ENCODE data around the gene PHF21B. TPM values are rescaled to one million over a fixed set of nuclear protein-coding genes. Genes with fewer than 3 reads are reported as not detected.

PHF21B gene
- total RNA-seq, 1 donor from 2014 or later, result 4.6 TPM

DNA sequence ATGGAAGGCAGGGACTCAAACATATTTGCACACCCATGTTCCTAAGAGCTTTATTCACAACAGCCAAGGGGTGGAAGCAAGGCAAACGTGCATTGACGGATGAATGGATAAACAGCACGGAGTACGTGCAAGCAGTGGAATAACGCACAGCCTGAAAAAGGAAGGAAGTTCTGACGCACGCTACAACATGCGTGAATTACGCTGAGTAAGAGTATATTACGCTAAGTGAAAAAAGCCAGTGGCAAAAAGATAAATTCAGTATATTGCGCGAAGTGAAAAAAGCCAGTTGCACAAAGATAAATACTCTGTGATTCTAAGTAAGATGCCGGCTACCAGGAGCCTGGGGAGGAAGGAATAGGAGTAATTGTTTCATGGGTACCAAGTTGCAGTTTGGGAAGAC, 19.5 kb downstream of the PHF21B start:
- no peak for DNase-seq (ENCODE audit: low spot score)
- H3K36me3 Mint-ChIP-seq (ENCODE audit: low read depth, unreplicated experiment), result no peaks in the 10 kb centered on the region
- TF ChIP-seq, protein P1, sequence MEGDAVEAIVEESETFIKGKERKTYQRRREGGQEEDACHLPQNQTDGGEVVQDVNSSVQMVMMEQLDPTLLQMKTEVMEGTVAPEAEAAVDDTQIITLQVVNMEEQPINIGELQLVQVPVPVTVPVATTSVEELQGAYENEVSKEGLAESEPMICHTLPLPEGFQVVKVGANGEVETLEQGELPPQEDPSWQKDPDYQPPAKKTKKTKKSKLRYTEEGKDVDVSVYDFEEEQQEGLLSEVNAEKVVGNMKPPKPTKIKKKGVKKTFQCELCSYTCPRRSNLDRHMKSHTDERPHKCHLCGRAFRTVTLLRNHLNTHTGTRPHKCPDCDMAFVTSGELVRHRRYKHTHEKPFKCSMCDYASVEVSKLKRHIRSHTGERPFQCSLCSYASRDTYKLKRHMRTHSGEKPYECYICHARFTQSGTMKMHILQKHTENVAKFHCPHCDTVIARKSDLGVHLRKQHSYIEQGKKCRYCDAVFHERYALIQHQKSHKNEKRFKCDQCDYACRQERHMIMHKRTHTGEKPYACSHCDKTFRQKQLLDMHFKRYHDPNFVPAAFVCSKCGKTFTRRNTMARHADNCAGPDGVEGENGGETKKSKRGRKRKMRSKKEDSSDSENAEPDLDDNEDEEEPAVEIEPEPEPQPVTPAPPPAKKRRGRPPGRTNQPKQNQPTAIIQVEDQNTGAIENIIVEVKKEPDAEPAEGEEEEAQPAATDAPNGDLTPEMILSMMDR (IDR thresholded peaks at IDR 0.05; ENCODE audit: unreplicated experiment), result no peak
- H3K27me3 Mint-ChIP-seq (ENCODE audit: unreplicated experiment), result no peaks in the 10 kb centered on the region
- no peak overlapping the region for H3K27ac Mint-ChIP-seq (ENCODE audit: unreplicated experiment)
- H3K4me1 Mint-ChIP-seq (ENCODE audit: unreplicated experiment), result no peaks in the 10 kb centered on the region
- H3K4me3 Mint-ChIP-seq (ENCODE audit: unreplicated experiment), result no peak overlapping the region
- no peaks in the 10 kb centered on the region for H3K9me3 Mint-ChIP-seq (ENCODE audit: unreplicated experiment)

DNA sequence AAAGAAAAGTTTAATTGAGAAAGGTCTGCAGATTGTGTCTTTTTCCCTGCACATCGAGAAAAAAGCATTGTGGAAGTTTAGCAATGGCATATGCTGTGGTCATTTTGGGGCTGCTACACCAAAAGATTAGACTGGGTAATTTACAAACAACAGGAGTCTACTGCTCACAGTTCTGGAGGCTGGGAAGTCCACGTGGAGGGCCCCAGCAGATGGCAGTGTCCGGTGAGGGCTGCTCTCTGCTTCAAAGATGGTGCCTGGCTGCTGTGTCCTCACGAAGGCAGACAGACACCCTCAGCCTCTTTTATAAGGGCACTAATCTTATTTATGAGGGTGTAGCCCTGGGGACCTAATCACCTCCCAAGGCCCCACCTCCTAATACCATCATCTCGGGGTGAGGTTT, 21.1 kb downstream of the PHF21B start:
- Mint-ChIP-seq H3K27ac (ENCODE audit: unreplicated experiment) (no peak overlapping the region), H3K27me3 (ENCODE audit: unreplicated experiment) (no peaks in the 10 kb centered on the region), H3K9me3 (ENCODE audit: unreplicated experiment) (no peaks in the 10 kb centered on the region), H3K4me3 (ENCODE audit: unreplicated experiment) (no peak overlapping the region), H3K36me3 (ENCODE audit: low read depth, unreplicated experiment) (no peaks in the 10 kb centered on the region), H3K4me1 (ENCODE audit: unreplicated experiment) (no peaks in the 10 kb centered on the region)
- DNase-seq (ENCODE audit: low spot score), result no peak
- TF ChIP-seq, protein P1 (IDR thresholded peaks at IDR 0.05; ENCODE audit: unreplicated experiment), result no peak

DNA sequence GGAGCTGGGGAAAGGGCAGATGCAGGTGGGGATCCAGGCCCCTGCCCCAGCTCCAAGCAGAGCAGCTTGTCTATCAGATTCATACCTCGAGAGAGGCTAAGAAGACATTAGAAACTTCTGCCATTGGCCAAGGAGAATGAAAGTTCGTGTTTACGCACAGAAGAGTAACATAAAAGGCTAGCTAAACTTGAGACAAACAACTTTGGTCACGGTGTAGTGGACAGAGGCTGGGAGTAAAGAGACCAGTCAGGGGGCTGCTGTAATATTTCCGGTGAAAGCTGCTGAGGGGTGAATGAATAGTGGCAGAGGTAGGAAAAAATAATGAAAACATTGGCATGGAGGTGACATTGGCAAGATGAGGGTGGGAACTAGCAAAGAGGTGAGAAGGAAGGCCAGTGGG, 22.9 kb downstream of the PHF21B start:
- no peak for DNase-seq (ENCODE audit: low spot score)
- H3K27ac Mint-ChIP-seq (ENCODE audit: unreplicated experiment), result no peak overlapping the region
- H3K27me3 Mint-ChIP-seq (ENCODE audit: unreplicated experiment), result no peaks in the 10 kb centered on the region
- H3K4me1 Mint-ChIP-seq (ENCODE audit: unreplicated experiment), result no peaks in the 10 kb centered on the region
- H3K9me3 Mint-ChIP-seq (ENCODE audit: unreplicated experiment), result no peaks in the 10 kb centered on the region
- H3K36me3 Mint-ChIP-seq (ENCODE audit: low read depth, unreplicated experiment), result no peaks in the 10 kb centered on the region
- H3K4me3 Mint-ChIP-seq (ENCODE audit: unreplicated experiment), result no peak overlapping the region
- TF ChIP-seq, protein P1 (IDR thresholded peaks at IDR 0.05; ENCODE audit: unreplicated experiment), result no peak

DNA sequence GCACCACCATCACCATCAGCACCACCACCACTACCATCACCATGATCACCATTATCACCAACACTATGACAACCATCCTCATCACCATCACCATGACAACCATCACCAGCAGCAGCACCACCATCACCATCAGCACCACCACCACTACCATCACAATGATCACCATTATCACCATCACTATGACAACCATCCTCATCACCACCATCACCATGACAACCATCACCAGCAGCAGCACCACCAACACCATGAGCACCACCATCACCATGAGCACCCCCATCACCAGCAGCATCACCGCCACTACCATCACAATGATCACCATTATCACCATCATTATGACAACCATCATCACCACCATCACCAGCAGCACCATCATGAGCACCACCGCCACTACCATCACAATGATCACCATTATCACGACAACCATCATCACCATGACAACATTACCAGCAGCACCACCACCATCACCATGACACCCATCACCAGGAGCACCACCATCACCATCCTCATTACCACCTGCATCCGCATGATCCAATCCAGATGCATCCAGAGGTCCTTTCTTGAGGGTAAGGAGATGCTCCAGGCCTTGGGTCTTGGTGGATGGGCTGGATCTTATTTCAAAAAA, 23.8 kb downstream of the PHF21B start:
- no peaks in the 10 kb centered on the region for H3K9me3 Mint-ChIP-seq (ENCODE audit: unreplicated experiment)
- DNase-seq (ENCODE audit: low spot score), result no peak
- H3K4me1 Mint-ChIP-seq (ENCODE audit: unreplicated experiment), result no peaks in the 10 kb centered on the region
- no peaks in the 10 kb centered on the region for H3K27me3 Mint-ChIP-seq (ENCODE audit: unreplicated experiment)
- no peaks in the 10 kb centered on the region for H3K36me3 Mint-ChIP-seq (ENCODE audit: low read depth, unreplicated experiment)
- TF ChIP-seq, protein P1 (IDR thresholded peaks at IDR 0.05; ENCODE audit: unreplicated experiment), result no peak
- no peak overlapping the region for H3K4me3 Mint-ChIP-seq (ENCODE audit: unreplicated experiment)
- H3K27ac Mint-ChIP-seq (ENCODE audit: unreplicated experiment), result no peak overlapping the region

DNA sequence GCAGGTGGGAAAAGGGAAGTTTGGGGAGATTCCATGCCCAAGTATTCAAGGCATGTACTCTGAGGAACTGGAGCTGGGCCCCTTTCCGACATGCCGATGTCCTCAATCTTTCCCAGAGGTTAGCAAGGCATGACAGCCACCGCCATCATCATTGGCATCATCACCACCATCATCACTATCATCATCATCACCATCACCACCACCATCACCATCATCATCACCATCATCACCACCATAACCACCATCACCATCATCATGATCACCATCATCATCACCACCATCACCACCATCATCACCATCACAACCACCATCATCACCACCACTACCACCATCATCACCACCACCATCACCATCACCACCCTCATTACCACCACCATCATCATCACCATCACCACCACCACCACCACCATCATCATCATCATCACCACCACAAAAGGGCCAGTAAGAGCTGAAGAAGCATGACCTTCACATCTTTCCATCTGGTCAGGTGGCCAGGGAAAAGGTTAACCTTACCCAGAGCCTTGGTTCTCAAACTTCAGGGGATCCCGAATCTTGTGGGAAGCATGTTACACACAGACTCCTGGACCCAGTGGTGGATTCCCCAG, 25.8 kb downstream of the PHF21B start:
- H3K36me3 Mint-ChIP-seq (ENCODE audit: low read depth, unreplicated experiment), result no peaks in the 10 kb centered on the region
- TF ChIP-seq, protein P1 (IDR thresholded peaks at IDR 0.05; ENCODE audit: unreplicated experiment), result no peak
- H3K27me3 Mint-ChIP-seq (ENCODE audit: unreplicated experiment), result no peaks in the 10 kb centered on the region
- no peak for DNase-seq (ENCODE audit: low spot score)
- H3K9me3 Mint-ChIP-seq (ENCODE audit: unreplicated experiment), result no peaks in the 10 kb centered on the region
- no peak overlapping the region for H3K4me3 Mint-ChIP-seq (ENCODE audit: unreplicated experiment)
- no peaks in the 10 kb centered on the region for H3K4me1 Mint-ChIP-seq (ENCODE audit: unreplicated experiment)
- no peak overlapping the region for H3K27ac Mint-ChIP-seq (ENCODE audit: unreplicated experiment)

Data from endothelial cell (in vitro differentiated cells).